NCI-H460 (cell line): ENCODE results near the gene HLA-C. TPM values are rescaled to one million over a fixed set of nuclear protein-coding genes. Genes with fewer than 3 reads are reported as not detected.
"Not testable (repeated sequence)": the region's sequence is repeated elsewhere in the genome, so short reads cannot be mapped to it uniquely, and the experiment has no call there.

Experiments used
- DNase-seq: peaks from one replicate; pipeline ENCODE4 v3.0.0-alpha.2; 2016; ENCODE audit warnings: low read depth; ENCODE audit errors: extremely low read depth
- polyA plus RNA-seq: library from polyadenylated mRNA; depleted of rRNA; stranded (reverse); fragments of >200 nt; gene quantifications from 2 replicates; pipeline ENCODE4 v1.2.3, GENCODE V29; 2014; cell fraction: nucleus; rRNA removed
- total RNA-seq: library from RNA; depleted of rRNA; stranded (reverse); fragments of >200 nt; shearing (Covaris generic); gene quantifications from 2 replicates; pipeline ENCODE4 v1.2.3, GENCODE V29; 2014; rRNA removed

HLA-C gene
- total RNA-seq, result 84.6 and 85.8 TPM in 2 replicates
- 97.2 and 112 TPM in 2 replicates for polyA plus RNA-seq

DNA sequence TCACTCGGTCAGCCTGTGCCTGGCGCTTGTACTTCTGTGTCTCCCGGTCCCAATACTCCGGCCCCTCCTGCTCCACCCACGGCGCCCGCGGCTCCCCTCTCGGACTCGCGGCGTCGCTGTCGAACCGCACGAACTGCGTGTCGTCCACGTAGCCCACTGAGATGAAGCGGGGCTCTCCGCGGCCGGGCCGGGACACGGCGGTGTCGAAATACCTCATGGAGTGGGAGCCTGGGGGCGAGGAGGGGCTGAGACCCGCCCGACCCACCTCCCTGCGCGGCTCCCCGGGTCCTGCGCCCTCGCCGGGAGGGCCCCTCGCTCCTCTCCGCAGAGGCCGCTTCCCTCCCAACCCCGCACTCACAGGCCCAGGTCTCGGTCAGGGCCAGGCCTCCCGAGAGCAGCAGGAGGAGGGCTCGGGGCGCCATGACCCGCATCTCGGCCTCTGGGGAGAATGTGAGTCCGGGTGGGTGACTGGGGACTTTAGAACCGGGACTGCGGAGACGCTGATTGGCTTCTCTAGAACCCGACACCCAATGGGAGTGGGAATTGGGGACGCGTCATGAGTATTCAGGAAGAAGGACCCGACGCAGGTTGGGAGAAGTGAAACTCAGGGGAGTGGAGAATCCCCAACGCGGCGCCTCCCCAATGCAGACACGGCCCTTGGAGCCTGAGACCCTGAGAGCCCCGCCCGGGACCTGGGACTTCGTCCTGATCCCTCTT lies at the start of gene HLA-C:
HLA-C (minus strand) TSS at position 452 of the 717 bp plus-strand sequence; CDS start at position 431, 21 bp downstream.
- peak; percentile 91 for DNase-seq

DNA sequence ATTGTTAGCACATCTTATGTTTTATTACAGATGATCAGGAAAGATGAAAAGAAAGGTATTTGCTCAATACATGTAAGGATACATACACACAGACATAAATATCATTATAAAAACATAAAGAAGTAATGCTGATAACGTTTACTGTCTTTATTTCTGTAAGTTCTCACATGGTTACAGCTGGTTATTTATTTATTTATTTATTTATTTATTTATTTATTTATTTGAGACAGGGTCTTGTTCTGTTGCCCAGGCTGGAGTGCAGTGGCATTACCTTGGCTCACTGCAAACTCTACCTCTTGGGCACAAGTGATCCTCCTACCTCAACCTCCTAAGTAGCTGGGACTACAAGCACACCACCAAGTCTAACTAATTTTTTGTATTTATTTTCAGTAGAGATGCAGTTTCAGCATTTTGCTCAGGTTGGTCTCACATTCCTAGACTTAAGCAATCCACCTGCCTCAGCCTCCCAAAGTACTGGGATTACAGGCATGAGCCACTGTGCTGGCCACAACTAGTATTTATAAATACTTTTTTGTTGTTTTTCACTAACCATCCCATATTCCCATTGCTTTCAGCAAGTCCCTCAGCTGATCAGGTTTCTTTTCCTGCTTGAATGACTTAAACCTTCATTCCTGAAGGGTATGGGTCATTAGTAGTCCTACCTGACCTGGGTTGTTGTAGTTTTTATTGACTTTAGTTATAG lies 49.3 kb upstream of the HLA-C start:
- DNase-seq, result no peak

DNA sequence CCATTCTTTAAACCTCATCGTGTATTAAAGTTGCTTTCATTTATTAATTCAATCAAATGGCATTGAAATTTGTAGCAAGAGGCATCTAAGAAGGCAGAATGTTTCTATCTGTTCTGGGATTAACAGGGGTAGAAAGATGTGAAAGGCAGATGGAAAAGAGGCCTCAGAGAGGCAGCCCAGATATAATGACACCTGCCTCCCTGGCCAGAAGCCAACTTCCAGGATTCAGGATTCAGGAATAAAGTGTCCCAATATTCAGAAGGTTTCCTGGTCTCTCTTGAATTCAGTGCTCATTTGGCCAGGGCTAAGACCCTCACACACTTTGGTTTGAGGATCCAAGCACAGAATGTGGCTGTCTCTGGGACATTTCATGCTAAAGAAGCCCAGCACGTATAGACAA lies 45.1 kb upstream of the HLA-C start:
- no peak for DNase-seq

DNA sequence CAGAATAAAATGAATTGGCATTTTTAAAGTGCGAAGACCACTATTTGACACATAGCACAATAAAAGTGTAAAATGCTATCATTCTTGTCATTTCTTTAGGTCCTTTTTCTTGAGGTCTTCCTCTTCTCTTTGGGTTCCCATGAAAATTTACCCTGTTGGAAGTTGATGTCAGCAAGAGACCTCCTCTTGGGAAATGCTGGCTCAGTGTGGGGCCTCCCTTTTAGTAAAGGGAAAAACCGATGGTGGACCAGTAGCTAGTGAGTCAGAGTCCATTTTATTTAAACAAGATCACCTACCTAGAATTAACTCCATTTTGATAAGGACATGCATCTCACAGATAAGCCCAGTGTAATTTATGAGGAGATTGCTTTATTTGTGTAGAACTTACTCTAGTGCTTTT lies 37.7 kb upstream of the HLA-C start:
- DNase-seq, result no peak

DNA sequence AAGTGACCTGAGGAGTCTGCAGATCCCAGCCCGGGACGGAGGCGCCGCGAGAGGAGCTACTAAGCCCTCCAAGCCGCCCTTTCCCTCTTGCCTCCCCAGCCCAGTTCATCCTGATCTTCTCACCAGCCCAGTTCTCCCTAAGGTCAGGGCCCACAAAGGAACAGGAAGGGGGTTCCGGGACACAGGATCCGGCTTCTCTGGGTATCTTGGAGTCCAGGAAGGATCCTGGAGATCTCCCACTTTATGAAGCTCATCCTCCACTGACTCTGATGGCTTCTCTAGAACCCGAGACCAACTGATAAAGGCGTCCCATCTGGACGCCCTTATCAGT lies 36.9 kb upstream of the HLA-C start:
- no peak for DNase-seq

DNA sequence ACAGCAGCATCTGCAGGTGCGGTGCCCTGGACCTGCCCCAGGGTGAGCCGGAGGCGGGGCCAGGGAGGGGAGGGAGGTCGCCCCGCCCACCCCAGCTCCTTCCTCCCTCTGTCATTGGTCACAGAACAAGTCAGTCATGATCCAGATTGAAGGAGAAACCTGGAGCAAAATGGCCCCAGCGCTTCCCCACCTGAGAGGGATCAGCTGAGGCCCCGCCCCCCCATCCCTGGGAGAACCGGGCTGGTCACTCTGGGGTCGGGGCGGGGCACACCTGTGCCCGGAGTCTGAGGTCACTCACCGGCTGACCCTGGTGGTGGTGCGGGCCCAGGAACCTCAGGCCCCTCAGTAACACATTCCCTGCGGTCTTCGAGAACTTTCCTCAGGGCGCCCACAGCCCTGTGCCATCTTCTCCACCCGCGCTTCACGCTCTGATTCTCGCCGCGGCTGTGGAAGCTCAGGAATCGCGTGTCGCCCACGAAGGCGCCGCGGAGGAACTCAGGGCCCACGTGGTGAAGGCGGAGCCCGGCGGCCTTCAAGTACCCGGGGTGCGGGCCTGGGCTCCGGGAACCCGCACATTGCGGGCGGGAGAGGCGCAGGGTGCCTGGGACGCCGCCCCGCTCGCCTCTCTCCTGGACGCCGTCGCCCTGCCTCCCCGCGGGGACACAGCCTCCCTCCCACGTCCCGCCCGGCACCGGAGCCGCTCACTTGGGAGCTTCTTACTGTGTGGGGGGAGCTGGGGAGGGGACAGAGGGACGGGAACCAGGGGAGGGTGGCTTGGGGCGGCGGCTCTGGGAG lies 36.4 kb upstream of the HLA-C start:
- DNase-seq, result no peak

DNA sequence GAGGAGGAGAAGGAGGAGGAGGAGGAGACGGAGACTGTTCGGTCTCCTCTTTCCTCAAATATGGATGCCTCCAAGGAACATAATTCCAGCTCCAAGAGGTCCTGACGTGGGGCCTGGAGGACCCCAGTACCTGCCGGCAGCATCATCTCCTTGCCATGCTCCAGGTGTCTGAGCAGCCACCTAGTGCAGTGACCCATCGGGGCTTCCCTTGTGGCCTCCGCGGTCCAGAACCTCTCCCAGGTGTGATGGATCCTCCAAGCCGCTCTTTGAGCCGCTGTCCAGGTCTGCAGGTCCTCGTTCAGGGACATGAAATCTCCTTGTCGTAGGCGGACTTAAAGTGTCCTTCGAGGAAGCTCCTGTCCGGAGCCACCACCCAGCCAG lies 35.8 kb upstream of the HLA-C start:
- DNase-seq, result no peak

DNA sequence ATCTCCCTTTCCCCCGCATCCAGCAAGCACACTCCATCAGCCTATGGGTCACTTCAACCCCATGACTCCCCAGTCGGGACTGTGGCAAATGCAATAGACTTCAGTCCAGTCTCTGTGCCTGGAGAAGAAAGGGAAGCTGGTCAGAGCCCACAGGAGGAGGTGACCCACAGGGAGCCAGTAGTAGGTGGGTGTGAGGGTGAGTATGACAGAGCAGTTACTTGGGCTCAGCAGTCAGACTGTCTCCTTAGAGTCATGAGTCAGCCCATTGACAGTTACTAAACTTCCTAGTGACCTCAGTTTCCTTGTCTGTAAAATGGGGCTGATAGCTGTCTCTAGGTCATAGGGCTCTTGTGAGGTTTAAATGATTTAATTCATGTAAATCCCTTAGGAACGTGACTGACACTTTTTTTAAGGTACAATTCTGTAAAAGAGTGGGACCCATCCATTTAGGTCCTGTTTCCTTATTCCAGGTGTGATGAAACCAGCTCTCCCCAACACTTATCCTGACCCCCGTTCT lies 33.9 kb upstream of the HLA-C start:
- DNase-seq, result no peak

DNA sequence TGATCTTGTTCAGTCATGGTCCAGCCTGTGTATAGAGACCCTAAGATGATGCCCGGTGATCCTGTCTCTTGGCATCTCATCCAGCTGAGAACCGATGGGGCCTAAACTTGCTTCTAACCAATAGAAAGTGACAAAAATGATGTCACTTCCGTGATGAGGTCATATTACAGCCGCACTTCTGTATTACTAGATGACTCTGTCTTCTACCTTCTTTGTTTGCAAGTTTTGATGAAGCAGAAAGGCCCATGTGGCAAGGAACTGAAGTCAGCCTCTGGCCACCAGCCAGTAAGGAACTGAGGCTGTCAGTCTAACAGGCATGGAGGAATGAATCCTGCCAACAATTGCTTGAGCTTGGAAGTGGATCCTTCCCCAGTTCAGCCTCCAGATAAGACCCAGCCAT lies 32.8 kb upstream of the HLA-C start:
- no peak for DNase-seq

DNA sequence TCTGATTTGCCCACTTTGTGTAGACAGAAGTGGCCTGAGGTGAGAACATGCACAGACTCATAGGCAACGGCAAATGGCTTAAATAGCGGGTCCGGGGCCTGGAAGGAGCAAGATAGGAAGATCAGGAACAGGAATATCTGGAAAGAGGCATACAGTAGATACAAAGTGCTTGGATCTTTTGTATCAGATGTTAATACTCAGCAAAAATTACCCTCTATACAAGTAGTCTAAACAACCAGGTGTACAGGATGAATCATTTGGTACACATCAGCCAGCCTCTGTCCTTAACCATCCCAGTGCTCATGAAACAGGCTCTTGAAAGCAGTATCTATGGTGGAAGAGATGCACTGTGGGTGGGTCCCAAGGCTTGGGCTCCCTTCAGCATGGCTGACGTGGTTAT lies 28.9 kb upstream of the HLA-C start:
- no peak for DNase-seq

DNA sequence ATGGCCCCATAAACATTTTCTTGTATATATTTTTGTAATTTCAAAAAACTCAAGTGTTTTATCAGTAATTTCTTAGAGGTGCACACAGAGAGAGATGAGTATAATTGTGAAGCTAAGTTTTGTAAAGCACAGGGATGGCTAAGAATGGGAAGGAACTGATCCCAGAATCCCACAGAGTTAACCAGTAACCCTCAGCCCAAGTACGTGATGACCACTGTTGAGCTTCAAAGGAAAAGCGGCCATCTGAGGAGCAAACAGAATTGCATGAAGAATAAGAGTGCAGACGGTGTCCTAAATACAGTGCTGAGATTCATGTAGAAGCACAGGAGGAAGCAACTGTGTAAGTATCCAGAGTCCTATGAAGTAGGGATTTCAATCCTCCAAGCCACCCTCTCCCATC lies 28.1 kb upstream of the HLA-C start:
- DNase-seq, result no peak

DNA sequence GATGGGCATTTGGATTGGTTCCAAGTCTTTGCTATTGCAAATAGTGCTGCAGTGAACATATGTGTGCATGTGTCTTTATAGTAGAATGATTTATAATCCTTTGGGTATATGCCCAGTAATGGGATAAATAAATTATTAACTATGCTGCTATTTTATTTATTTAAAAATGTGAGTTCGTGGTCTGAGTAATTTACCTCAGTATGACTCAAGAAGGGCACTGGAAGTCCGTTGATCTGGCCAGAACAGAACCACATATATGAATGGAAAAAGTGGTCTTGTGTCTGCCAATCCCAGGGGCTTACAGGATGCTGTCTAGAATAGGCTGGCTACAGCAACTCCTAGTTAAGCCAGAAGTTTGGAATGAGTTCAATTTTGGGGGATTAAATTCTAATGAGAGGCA lies 27.6 kb upstream of the HLA-C start:
- no peak for DNase-seq

DNA sequence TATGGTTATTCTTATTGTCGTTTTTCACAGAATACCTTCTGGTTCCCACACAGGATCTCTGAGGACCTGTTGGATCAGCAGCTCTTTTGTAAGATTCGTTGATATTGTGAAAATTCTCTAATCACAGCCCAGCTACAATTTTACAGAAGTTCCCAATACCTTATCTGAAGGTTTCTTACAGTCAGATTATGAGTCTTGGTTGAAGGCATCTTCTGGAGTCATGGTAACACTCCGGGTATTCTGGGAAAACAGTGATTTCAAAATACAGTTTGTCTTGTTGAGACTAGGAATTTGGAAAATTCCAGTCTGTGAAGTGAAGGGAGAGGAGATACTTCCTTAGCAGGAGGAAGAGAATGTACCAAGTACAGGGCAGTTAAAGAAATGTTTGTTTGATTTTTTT lies 22.2 kb upstream of the HLA-C start:
- DNase-seq, result no peak

DNA sequence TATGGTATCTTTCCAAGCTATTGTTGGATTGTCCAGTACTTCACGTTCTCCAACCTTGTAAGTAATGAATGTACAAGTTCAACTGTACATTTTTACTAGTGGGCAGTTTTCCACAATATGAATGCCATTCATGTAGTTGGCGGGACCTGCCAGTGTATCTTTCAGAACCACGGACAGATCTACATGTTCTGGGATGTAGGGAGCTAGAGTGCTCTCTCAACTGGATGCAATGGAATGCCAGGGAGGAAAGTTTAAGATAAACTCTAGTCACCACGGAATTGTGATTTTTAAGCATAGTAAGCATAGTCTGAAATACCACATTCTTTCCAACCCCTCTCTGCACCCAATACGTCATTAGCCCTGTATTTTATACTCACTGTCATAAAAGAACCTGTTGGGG lies 21.5 kb upstream of the HLA-C start:
- peak; percentile 23 for DNase-seq

DNA sequence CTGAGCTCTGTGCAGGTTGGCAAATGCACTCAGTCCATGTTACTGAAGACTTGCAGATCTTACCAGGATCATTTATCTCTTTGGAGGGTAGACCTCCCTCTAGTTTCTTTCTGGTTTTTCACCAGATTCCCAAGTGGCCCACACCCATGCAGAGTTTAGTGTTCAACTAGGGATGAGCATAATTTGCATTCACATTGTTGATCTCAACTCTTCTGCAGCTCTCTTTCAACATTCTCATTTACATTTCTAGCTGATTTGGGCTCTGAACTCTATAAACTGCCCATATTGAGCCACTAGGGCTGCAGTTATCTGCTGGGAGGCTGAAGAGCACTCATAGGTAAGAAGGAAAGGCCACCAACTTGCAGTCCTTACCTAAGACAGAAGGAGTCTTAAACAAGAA lies 17.9 kb upstream of the HLA-C start:
- DNase-seq, result no peak

DNA sequence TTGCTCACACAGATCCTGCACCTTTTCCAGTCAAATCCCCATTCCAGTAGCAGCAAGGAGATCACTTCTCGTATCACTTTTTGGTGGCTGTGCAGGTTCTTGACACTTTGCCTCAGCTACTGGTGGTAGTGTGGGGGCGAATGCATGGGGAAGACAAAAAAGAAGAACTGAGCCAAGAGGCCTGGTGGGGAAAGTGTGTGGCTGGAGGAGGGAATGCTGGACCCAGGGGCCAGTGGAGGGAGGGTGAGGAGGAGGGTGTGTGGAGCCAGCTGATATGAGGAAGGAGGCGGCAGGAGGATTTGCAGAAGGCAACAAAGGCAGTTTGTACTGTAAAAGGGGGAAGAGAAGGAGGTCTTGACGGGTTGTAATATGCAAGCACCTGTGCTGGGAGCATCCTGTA lies 15.7 kb upstream of the HLA-C start:
- DNase-seq, result no peak

DNA sequence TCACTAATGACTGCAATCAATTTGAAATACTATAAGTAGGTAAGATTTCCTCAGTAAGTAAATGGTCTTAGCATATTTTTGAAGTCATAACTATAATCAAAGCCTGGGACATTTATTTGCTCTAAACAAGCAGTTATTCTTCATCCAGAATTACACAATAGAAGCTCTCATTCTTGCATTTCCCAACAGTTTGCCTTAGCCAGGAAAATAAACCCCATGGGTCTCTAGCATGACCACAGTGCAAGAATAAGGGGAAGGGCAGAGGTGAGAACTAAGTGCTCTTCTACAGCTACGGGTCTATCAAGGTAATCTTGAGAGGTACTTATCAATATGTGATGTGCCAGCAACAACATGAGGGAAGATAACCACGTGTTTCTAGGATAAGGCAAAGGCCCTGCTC lies 14.1 kb upstream of the HLA-C start:
- no peak for DNase-seq

DNA sequence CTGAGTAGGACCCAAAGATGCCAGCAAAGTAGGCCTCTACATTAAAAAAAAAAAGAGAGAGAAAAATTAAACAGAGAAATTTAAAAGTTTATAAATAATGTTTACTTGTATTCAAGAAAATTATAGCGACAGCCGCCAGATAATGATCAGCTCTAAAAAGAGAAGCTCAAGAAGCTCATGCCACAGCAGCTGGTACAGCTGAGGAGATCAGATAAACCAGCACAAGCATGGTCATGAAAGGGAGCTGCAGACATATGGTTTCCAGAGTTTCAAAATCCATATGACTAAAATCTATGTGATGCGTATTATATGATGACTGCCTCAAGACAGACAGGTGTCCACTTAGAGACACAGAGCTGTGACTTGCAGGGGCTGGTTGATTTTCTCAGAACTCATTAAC lies 13.6 kb upstream of the HLA-C start:
- no peak for DNase-seq

DNA sequence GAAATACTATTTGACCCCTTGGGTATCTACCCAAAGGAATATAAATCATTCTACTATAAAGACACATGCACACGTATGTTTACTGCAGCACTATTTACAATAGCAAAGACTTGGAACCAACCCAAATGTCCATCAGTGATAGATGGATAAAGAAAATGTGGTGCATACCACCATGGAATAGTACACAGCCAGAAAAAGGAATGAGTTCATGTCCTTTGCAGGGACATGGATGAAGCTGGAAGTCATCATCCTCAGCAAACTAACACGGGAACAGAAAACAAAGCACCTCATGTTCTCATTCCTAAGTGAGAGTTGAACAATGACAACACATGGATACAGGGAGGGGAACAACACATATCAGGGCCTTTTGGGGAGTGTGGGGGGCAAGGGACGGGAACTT lies 7.8 kb upstream of the HLA-C start:
- not testable (repeated sequence) for DNase-seq

DNA sequence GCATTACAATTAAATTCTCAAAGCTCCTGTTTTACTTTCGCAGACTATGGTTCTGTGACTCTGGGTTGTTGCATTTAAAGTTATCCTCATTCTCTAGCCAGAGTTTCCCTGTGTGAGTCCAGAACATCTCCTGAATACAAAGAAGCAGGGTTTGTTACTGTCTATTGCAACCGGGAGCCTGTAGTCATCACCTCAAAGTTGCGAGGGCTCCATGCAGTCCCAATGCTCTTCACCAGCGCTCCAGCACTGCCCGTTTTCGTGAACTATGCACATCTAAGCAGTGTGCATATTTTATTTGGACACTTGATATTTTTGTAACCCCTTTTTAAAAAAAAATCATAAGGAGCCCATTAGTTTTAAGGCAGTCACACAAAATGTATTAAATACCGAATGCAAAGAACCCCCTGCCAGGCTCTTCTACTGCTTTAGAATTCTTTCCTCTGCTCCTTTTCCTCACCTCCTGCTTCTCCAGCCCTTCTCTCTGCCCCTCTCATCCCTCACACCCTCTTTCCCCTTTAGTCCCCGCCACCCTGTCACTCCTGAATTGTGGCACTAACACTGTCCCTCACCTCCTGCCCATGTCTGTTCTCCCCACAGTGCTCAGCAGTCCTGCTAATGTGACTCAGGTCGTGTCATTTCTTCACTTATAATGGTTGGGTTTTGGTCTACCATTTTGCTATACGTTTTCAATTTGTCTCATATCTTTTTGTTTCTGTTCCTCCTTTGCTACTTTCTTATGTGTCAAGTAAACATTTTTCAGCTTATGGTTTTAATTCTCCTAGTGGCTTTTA lies 1.1 kb upstream of the HLA-C start:
- no peak for DNase-seq

DNA sequence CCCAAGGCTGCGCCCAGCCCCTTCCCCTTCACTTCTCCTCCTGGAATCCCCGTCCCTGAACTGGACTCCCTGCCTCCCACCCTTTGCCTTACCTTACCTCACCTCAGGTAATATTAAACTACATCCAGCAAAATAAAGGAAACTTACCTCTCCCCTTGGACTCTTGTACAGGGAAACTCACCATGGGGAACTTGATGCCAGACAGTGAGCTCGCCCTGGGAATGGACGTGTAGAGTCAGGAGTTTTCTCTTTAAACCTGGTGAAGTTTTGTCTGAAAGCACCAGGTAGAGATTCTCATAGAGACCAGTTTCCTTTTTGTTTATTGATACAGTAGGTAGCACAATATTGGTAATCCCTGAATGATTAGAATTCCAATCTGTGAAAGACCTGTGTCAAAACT lies 544 bp upstream of the HLA-C start:
- no peak for DNase-seq
